NCI-H1694 (cell line): Measurements from ENCODE around the gene S100A14.
A peak's percentile ranks its signal among the peaks of the same experiment; 100 is the strongest.

Source experiments
- DNase-seq: peaks from one replicate; lab custom pipeline; 2025; lab: John Stamatoyannopoulos, UW

Gene S100A14

DNA sequence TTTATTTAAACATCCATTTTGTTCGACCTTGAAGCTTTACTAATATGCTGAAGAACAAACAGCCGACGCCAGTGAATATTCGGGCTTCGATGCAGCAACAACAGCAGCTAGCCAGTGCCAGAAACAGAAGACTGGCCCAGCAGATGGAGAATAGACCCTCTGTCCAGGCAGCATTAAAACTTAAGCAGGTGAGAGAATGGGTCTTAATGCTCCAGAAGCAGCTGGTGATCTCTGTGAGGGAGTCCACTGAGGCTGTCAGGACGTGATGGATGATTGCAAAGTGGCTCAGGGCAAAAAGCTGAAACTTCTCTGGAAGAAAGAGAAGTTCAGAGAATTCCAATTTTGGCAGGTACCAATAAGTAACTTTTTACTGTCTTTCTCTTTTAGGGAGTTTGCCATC is 22.1 kb upstream of the S100A14 start:
- DNase-seq = no peak

DNA sequence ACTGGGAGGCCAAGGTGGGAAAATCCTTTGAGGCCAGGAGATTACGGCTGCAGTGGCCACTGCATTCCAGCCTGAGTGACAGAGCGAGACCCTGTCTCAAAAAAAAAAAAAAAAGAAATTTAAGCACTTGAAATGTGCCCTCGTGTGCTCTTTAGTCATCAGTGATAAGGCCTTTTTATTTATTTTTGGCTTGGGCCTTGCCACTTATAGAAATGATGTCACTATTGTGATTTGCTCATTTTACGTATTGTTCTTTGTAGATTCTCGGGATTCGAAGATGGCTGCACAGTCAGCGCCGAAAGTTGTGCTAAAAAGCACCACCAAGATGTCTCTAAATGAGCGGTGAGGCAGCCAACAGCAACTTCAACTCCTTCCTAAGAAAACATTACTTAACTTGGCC is 20.2 kb upstream of the S100A14 start:
- no peak for DNase-seq

DNA sequence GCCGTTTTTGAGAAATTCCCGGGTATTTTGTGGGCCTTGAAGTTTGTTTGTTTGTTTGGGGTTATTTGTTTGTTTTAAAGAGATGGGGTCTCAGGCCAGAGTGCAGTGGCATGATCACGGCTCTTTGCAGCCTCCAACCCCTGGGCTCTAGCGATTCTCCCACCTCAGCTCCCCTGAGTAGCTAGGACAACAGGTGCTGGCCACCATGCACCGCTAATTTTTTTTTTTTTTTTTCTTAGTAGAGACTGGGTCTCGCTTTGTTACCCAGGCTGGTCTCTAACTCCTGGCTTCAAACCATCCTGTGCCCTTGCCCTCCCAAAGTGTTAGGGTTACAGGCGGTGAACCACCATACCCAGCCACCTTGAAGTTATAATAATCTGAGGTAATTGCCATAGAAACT is 19.7 kb upstream of the S100A14 start:
- DNase-seq = no peak

DNA sequence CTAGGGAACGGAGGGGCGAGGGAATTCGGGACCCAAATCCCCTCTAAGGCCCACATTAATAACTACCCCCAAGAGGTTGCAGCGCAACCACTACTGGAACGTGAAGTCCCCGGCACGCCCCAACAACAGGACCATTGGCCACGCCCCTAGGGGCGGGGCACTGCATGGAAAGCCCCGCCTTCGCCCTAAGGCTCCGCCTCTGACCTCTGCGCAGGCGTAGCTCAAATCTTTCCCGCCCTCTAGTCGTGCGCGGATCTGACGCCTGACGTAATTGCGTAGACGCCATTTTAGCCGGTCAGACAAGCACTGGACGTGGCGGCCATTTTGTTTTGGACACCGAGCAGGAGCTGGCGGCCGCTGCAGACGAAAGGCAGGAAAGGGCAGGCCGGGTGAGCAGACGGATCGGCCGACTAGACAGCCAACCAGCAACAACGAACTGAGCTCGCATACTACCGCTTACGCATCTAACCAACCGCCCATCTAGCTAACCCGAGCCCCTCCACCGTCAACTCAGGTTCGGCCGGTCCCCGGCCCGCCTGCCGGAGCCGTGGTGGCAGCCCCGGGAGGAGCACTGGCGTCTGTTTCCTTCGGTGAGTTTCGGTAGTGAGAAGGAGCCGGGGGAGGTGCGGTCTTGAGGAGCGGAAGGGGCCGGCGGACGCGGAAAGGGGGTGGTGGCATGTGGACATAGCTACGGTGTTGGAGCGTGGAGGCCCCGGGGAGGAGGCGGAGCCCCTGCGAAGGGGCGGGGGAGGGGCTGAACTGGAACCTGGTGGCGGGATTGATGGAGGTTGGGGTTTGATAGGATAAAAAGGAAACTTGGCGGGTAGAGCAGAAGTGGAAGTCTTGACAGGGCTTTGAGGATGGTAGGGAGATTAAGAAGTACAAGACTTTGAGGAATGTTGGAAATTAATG is 17.9 kb upstream of the S100A14 start, which contains the start of gene CHTOP:
Gene CHTOP, plus strand, starts transcription at position 313 of the 912 bp plus-strand sequence. CDS start 2,523 bp downstream, outside the sequence.
- peak; percentile 98 for DNase-seq

DNA sequence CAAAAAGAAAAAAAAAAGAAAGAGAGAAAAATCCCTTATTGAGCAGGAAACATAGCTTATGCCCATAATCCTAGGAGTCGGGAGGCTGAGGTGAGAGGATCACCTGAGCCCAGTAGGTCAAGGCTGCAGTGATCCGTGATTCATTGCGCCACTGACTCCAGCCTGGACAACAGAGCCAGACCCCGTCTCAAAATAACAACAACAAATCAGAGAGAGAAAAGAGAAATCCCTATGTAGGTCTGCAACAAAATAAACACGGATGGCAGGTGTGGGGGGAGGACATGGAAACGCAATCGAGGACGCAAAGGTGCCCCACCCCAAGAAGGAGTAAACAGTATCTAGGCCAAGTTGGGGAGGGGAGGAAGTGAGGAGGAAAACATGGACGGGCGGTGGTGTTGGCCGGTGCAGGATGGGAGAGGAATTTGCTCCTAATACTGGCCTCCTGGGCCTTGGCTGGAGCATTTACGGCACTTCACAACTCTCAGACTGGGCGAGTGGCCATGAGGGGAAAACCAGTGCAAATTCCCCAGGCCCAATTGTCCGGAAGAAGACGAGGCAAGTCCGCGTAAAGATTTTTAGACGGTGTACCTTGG is 17.1 kb upstream of the S100A14 start:
- no peak for DNase-seq

DNA sequence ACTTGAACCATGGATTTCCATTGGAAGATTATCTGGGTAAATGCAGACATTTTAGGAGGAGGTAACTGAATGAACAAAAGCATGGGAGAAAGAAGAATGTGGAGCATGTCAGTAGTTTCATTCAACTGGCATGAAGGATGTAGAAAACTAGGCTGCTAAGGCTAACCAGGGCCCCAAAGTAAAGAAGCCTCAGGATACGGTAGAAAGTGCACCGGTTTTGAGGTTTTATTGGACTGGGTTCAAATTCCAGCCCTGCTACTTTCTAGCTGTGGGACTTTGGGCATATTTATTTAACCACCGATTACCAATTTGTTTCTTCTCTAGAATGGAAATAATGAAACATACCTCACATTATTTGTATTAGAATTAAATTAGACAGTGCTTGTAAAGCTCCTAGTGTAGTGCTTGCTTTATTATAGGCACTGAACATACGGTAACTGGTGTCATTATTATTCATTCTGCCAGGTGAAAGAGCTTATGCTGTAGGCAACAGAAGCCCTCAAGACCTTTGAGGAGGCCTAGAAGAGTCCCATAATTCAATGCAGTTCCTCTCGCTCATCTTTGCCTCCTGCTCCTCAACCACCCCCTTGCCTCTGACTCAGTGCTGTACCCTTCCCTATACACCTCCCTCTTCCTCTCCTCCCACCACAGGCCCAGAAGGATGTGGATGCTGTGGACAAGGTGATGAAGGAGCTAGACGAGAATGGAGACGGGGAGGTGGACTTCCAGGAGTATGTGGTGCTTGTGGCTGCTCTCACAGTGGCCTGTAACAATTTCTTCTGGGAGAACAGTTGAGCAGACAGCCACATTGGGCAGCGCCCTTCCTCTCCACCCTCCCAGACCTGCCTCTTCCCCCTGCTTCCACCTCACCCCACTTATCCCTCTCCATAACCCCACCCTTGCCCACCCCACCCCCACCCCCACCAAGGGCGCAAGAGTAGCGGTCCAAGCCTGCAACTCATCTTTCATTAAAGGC is 15.2 kb upstream of the S100A14 start:
- no peak for DNase-seq

DNA sequence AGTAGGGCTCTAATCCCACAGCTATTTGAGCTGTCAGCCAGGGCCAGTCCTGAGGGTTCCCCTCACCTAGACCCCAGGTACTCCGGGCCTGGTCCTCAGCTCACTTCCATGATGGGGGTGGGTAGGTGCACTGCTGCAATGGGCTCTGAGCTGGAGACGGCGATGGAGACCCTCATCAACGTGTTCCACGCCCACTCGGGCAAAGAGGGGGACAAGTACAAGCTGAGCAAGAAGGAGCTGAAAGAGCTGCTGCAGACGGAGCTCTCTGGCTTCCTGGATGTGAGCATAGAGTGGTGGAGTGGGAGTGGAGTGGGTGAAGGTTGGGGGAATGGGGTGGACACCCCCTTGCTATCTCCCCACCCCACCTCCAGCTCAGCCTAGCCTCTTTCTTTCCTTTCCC is 14.3 kb upstream of the S100A14 start:
- no peak for DNase-seq

GRCh38 chr1:153629971-153630370 is 13.8 kb upstream of the S100A14 start:
- no peak for DNase-seq

GRCh38 chr1:153629343-153629665 is 13.2 kb upstream of the S100A14 start:
- DNase-seq = no peak

- no peak for DNase-seq
These were observed 12.7 kb upstream of the S100A14 start for GRCh38 chr1:153628638-153629342.

DNA sequence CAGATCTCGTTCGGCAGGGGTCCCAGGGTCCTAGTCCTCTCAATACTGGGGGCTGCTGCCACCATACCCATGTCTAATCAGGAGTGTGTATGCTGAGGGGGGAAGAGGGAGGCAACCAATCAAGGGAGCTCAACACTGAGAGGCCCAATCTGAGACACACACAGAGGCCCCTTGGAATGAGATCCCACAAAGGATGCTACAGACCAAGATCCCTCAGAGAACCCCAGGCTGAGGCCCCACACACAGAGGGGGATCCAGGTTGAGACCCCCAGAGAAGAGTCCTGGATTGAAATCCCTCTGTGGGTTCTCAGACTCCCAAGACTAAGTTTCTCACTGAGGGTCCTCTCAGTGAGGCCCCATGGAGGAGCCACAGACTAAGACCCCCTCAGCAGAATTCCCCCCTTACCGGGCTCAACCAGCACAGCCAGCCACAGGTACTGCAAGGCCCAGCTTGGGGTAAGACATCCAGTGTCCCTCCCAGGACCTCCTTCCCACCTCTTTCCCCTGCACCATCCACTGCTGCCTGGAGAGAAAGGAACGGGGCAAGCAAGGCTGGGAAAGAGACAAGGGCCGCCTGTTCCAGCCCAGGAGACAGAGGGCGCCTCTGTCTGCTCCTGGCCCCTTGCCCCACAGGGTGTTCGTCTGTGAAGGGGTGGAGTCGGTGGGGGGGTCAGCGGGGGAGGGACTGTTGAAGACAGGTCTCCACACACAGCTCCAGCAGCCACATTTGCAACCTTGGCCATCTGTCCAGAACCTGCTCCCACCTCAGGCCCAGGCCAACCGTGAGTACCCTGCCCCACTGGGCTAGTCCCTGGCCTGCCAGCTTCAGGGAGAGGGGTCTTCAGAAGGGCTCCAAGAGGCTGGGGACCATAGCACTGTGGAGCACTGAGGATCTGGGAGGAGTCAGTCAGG is 11.8 kb upstream of the S100A14 start, which contains the start of gene S100A1:
Gene S100A1, plus strand, starts transcription at position 720 of the 912 bp plus-strand sequence. CDS start 2,088 bp downstream, outside the sequence.
- no peak for DNase-seq

GRCh38 chr1:153626904-153627714 is 11.0 kb upstream of the S100A14 start, which contains the start of gene S100A13:
Gene S100A13, minus strand, starts transcription at chr1:153627505. Its CDS starts 1,033 bp downstream, at chr1:153626472.
- DNase-seq = no peak

GRCh38 chr1:153626477-153626903 is 10.4 kb upstream of the S100A14 start:
- DNase-seq = no peak

DNA sequence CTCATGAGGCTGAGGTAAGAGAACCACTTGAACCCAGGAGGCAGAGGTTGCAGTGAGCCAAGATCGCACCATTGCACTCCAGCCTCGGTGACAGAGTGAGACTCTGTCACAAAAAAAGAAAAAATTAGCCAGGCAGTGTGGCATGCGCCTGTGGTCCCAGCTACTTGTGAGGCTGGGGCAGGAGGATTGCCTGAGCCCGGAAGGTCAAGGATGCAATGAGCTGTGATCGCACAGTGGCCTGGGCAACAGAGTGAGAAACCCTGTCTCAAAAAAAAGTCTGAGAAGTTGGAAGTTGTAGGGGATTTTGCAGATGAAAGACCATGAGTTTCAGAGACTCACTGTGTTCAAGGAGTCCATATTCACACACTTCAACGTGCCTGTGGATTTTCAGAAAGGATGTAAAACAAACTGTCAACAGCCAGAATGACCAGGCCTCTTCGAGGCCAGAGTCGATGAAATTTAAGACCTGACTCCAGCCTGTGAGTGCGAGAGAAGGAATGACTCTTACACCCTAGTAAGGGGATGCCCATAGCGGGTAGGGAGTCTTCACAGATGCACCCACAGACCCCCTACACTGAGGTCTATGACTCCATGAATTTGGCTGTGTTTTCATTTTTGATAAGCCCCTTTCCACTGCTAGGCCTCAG is 9.0 kb upstream of the S100A14 start:
- no peak for DNase-seq

GRCh38 chr1:153623101-153623500 is 7.0 kb upstream of the S100A14 start:
- no peak for DNase-seq

DNA sequence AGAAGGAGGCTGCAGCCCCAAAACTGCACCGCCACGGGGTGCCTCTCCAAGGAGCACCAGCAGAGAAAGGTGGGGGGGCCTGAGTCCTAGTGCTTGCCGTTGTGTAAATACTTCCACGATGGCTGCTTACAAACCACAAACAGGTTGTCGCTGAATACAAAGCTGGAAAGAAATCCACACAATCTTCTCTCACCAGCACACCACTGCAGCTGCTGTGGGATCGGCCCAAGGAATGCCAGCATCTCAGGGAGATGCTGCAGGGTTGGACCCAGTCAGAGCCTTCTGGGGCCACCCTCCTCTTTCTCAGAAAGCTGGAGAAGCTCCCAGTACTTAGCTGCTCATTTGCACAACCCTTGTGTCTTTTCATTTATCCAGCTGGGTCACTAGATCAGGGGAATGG is 3.0 kb upstream of the S100A14 start:
- no peak for DNase-seq

GRCh38 chr1:153617663-153618062 is 1.5 kb upstream of the S100A14 start:
- DNase-seq = no peak

DNA sequence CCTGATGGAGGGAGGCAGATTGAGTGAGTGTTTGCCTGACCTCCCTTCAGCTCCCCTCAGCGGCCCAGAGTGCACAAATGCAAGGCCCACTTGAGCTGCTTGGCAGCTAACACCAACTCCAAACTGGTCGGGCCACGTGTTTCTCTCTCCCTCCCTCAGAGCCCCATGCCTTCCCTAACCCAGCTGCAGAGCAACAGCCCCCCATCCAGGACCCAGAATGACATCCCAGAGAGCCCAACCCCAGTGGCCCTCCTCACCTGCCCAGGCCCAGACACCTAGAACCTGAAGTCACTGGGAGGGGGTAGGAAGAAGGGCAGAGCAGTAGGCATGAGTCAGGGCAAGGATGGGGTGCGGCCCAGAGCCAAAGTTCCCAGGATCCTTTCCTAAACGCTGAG is 789 bp upstream of the S100A14 start:
- no peak for DNase-seq

DNA sequence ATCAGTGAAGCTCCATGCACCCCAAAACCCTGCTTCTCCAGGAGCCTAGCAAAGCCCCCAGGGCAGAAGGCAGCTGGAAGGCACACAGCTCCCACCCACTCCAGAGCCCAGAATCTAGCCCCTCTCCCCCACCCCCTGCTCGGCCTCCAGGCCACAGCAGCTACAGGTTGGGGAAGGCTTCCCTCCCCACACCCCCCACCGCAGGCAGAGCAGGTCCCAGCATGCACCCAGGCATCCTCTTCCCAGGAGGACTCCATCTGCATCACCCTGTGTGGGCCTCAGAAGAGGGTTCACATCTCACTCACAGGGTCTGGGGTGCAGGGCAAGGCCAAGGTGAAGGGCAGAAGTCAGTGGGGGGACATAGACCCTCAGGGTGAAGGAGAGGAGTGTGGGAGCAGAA is 719 bp downstream of the S100A14 start:
- DNase-seq = no peak
